ENCODE results near the gene DAGLA.

The DAGLA gene

DNA sequence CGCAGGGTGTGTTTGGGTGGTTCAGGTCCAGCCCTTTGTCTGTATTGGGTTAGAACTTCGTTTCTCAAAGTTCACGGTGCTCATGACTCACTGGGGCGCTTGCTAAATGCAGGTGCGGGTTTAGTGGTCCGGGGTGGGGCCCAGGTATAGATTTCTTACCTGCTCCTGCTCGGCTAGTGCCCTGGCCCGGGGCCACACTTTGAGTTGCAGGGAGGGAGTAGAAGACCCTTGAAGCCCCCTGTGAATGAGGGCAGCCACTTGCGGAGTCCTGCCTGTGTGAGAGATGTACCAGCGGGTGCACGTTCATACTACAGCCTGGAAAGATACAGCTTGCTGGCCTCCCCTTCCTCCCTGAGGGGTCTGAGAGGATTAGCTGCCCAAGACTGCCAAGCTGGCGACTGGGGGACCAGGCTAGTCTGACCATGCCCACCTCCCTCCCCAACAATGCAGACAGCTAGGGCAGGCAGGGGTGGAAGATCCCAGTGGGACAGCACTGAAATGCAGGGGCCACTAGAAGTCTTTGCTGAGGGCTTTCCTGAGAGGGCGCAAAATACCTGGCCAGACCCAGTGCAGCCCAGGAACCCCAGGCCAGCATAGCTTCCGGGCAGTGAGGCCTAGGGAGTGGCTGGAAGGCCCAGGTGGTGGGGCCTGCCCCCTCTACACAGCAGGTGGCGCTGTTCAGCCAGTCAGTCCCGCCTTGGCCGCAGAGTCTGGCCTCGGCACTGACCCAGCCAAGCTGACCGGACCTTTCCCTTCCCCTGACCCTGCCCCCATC is 67.2 kb downstream of the DAGLA start:
- DNase-seq: no peak

DNA sequence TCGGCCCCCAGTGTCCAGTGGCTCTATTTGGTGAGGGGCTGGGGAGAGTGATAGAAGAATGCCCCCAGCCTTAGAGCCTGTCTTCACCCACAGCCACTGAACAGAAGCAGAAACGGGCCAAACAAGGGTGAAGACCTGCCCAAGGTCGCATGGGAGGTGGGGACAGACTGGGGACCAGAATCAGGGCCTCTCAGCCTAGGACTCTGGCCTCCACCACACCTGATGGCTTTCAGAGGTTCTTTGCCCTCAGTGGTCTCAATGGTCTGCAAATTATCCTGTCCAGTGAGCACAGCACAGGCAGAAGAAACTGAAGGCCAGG is 67.7 kb downstream of the DAGLA start:
- DNase-seq: no peak

DNA sequence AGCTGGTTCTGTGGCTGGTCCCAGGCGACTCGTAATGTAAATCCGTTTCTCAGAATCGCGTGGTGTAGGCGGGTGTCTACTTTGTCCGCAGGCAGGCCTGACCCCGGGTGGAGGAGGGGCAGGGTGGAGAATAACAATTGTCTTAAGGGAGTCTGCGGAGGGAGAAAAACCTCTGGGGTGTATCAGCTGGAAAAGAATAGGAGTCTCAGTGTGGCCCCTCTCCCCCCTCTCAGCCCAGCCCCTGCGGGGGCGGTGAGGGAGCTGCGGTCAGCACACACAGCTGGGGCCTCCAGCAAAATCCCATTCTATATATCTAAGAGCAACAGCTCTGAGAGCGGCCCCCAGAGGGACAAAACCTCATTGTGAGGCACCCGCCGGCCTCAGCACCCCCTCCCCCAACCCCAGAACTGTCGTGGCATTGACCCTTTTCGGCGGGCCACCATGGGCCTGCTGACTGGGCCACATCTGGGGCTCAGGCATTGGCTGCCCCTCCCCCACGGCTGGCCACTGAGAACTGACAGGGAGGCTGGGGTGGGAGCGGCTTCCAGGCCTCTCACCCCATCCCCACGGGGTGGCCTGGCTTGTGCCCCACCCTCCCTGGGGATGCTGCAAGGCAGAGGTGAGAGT is 69.5 kb downstream of the DAGLA start:
- DNase-seq: no peak

DNA sequence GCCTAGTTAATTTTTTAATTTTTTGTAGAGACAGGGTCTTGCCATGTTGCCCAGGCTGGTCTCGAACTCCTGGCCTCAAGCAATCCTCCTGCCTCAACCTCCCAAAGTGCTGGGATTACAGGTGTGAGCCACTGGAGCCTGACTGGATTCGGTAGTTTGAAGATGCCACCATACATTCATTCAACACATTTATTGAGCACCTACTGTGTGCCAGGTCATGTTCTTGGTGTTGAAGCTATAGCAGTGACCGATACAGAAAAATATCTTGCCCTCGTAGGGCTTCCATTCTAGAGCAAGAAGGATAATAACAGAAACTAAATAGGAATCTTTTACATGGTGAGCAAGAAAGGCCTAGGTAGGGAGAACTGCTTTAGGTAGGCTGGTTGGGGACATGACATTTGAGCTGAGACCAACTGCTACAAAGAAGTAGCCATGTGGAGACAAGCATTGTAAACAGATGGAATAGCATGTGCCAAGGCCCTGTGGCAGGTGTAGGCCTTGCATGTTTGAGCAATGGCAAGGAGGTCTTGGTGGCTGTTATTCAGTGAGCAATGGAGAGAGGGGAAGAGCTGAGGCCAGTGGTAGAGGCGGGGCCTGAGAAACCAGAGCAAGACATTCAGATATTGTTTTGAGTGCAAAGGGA is 70.6 kb downstream of the DAGLA start:
- no peak for DNase-seq

DNA sequence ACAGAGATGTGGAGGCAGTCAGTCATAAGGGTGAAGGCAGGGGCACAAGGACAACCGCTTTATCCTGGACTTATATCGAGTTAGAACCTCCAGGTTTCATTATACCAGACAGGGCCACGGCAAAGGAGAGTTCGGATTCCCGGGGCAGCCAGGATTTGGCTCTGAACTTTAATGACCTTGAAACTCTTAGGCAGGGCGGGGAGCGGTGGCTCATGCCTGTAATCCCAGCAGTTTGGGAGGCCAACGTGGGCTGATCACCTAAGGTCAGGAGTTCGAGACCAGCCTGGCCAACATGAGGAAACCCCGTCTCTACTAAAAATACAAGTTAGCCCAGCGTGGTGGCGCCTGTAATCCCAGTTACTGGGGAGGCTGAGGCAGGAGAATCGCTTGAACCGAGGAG is 71.2 kb downstream of the DAGLA start:
- no peak for DNase-seq

DNA sequence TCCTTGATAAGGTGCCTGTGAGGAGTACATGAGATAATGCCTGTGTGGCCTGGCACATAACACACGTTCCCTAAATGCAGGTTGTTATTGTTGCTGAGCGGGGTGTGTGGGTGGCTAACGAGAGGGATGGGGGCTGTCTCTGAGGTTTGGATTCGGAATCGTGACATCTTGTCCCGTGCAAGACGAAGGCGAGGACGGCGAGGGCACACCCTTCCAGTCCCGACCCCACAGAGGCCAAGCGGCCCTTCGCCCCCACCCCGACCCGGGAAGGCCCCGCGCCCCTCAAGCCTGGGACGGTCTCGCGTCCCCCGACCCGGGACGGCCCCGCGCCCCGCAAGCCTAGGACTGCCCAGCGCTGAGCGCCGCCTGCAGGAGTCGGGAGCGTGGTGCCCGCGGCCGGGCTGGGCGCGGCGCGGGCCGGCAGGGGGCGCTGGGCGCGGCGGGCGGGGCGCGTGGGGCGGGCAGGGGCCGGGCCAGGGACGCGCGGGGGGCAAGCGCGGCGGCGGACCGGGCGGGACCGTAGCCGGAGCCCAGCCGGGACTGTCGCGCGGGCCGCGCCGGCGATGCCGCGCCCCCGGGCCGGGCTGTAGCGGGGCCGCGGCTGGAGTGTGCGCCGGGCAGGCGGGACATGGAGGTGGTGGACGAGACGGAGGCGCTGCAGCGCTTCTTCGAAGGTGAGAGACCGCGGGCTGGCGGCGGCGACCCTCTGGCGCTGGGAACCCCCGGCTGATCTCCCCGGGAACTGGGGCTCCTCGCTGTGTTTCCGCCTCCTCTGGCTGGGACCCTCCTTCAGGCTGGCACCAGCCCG is 72.1 kb downstream of the DAGLA start, which contains the start of gene MYRF:
TSS of gene MYRF (plus strand) at position 520 of the 808 bp plus-strand sequence. CDS start at position 629, 109 bp downstream.
- DNase-seq: no peak

DNA sequence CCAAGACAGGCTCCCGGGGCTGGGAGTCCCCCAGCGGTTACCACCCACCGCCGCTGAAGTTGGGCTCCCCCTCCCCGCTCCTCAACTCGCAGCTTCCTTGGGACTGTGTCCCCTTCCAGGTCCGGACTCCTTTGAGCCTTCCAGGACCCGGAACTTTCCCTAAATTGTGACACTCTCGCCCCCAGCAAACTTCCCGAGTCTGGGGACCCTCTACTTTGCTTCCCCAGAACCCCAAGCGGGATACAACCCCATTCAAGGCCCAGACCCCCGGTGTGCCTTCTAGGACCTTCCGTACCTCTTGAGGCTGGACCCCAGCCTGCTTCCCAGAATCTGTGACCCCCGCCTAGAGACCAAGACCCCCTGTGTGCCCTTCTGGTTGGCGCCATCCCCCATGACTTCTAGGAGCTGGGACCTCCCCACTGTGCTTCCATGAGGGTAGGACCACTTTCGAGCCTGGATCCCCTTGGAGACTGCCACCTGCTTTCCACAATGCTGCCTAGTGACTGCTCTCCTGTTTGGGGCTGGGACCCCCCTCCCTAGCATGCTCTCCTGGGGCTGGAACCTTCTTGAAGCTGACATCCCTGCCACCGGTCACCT is 72.8 kb downstream of the DAGLA start:
- no peak for DNase-seq

DNA sequence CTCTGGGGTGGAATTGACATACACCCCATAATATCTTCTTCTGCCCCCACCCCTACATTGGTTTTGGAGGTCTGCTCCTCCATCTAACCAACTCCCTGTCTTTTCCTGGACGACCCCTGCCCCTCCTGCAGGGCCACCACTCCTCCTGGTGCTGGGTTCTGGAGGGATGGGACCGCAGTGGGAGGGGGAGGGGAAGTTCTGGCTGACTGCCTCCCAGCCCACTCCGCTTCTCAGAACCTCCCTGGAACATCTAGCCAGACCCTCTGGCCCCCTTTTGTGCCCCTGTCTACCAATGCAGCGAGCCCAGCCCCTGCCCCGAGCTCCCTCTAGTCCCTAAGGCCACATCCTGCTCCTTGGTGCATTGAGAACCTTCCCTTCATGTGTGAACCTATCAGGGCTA is 73.5 kb downstream of the DAGLA start:
- DNase-seq: no peak

DNA sequence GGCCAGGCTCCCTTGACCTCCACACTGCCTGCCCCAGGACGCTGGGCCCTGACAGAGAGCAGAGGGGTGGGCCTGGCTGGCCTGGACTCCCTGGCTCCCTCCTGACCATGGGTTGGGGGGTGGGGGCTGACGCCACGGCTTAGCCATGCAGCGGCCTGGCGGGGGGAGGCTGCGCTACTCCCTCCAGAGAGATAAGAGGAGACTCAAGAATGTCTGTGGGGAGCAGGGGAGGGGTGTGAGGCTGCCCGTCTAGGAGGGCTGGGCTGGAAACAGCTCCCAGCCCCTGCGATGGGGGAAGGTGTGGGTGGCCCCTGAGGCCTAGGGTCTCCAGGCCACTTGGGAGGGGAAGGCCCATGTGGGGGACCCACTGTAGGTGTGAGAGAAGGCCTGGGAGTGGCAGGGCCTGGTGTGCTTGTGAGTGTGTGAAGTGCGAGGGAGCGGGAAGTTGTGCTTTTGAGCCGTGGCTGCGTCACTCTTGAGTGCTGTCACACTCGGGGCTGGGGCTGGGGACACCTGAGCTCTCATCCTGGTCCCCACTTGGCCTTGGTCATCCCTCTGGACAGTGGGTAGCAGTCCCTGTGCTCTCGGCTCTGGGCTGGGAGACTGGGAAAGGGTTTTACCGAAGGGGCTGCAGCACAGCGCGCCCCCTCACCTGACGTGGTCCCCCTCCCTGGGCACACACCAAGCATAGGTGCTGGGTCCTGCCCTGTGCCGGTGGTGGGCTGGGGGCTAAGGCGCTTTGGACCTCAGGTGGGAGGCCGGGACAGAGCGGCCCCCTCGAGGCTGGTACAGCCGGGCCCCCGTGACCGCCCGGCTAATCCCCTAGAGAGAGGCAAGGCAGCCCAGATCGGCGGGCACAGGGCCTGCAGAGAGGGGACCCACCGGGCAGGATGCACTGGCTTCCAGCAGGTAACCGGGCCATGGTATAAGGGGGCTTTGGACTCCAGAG is 74.6 kb downstream of the DAGLA start:
- DNase-seq: no peak

DNA sequence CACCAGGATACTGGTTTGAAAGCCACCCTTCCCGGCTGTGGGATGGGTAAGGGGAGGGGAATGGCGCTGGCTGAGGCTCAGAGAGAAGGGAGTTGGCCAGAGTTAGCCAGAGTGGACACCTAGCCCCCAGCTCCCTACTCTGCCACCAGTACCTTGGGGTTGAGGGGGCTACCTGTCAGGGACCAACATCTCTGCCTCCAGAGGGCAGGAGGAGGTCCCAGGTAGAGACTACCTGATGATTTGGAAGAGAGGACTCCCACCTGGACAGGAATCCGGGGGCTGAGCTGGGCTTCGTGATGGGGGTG is 75.9 kb downstream of the DAGLA start:
- no peak for DNase-seq

DNA sequence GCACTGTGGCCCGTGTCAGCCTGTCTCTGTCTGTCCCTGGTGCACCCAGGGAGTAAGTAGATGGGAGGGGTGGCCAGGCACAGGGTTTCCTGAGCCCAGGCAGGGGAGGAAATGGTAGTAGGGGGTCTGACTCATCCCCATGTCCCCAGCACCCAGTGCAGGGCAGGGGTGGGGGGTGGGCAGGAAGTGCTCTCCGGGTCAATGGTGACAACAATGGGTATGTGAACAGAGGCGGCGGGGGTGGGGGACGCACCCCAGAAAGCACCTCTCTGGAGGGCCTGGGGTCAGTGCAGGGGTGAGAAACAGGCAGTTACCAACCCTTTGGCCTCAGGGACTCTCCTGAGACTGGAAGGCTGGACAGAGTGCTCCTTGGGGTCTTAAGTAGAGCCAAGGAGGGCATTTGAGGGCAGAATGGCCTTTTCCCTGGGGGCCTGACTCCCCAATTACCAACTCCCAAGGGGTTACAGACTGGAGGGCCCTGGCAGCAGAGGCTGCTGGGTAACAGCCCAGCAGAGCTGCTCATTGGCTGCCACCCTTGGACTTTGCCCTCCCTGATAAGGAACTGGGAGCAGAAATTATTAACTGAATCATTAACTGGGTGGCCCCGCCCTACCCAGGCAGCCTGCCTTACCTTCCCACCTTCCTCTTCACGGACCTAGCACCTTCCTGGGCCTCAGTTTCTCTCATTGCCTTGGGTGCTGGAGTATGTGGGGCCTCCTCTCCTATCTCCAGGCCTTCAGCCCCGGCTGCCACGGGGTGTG is 76.4 kb downstream of the DAGLA start:
- DNase-seq: no peak

DNA sequence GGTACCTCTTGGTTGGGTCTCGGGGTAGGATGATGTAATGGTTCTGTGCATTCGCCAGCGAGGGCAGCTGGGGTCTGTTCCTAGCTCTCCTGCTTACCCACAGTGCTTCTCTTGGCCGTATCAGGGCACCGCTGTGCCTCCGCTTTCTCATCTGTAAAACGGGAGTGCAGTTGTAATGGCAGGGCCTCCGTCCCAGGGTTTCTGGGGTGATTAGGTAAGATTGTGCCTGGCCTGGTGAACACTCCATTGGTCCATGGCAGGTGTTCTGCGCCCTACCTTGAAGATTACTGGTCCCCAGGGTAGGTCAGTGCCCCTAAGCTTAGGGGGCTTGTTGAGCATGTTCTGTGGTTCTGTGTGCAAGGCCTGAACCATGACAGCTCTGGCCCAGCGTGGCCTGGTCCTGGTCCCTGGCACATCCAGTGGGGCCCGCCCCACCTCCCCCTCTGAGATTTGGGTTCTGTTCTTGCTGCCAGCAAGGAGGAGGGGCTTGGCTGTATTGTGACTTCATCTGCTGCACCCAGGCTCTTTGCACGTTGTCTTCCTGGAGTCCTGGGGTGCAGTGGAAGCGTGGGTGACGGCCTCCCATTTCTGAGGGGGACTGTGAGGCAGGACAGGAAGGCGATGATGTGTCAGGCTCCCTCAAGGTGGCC is 77.1 kb downstream of the DAGLA start:
- no peak for DNase-seq

DNA sequence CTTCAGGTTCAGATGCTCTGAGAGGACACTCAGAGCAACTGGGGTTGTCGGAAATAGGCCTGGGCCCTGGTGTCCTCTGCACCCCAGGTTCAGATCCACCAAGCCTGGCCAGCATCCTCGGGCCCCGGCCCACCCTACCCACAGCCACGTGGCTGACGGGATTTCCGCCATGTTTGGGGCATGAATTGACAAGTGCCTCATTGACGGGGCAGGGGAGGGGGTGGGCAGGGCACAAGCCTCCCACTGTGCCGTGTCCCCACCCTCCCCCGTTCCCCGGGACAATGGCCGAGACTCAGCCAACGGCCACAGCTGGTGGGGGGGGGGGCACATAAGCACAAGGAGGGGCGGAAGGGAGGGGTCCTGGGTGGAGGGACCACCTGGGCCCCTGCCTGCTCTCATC is 80.8 kb downstream of the DAGLA start:
- DNase-seq: no peak

DNA sequence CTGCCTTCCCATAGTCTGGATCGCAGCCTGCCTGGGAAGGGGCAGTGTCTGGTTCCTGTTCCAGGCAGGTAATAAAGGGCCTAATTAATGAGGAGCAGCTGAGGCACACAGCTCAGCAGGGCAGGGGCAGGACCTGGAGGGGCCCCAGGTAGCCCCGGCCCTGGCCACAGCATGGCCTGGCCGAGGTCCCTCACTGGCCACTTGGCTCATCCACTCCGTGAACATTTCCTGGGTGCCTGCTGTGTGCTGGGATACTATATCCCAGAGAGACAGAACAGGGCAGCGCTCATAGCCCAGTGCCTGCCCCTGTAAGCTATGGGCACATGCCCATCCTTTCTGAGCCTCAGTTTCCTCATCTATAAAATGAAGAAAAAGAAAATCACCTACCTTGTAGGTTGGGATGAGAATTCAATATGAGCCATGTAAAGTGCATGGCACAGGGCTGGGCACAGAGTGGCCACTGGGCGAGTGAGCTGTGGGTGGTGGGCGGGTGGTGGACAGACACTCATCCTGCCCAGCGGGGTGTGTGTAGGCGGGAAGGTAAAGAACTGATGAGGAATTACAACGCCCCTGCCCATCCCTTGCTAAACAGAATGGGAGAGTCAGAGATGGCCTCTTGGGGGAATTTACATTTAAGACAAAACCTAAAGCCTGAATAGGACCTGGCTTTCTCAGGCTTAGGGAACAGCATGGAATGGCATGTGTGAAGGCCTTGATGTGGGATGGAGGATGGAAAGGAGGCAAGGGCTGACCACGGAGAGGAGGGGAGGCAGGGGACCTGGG is 81.4 kb downstream of the DAGLA start:
- no peak for DNase-seq

DNA sequence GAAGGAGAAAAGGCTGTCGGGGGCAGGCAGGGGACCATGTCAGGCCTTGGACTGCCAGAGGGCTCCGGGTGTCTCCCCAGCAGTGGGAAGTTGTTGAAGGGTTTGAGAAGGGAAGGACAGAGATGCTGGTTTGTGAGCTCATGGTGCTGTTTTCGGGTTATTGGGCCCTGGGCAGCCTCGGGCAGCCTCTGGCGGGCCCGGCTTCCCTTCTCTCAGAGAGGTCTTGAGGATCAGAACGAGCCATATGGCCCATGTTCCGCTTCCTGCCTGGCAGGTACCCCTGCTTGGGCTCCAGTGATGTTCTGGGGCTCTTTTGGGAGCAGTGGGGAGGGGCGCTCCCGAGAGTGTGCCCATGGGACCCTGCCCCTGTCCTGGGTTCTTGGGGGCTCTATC is 82.0 kb downstream of the DAGLA start:
- no peak for DNase-seq

DNA sequence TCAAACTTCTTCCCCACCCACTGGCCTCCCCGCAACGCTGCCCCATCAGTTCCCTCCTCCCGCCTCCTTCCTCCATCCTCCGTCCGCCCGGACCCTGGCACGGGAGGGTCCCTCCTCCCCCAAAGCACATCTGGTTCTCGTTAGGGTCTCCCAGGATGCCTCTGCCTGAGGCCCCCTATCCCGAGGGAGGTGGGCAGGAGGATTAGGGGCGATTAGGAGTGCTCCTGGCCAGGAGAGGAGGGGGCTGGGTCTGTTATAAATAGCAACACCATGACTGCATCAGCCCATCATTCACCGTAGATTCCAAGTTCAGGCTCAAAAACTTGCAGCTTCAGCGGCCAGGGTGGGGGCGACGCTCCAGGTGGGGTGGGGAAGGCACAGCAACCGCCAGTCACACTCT is 82.6 kb downstream of the DAGLA start:
- no peak for DNase-seq

DNA sequence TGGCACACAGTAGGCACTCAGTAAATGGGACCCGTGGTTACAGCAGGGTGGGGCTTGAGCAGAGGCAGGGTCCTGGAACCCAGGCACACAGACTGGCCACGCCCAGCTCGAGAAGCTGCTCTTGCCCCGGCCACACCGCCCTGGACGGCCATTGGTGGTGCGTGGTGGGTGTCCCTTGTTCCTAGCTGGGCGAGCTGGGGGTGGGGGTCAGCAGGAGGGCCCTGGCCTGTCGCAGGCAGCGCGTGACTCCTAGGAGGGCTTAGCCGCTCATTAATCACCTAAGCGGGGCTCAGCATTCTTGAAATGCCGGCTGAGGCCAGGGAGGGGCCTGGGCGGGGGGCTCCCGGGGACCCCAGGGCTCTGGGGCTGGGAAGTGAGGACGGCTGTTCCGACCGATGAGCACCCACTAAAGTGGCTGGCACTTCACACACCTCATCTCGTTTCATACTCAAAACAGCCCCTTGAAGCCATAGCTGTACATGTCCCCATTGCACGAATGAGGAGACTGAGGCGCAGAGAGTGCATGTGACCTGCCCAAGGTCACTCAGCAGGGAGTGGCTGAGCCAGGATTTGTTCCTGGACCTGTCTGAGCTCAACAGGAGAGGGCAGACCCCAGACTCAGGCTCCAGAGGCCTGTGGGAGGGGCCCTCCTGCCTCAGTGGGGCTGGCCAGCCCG is 83.9 kb downstream of the DAGLA start:
- no peak for DNase-seq

DNA sequence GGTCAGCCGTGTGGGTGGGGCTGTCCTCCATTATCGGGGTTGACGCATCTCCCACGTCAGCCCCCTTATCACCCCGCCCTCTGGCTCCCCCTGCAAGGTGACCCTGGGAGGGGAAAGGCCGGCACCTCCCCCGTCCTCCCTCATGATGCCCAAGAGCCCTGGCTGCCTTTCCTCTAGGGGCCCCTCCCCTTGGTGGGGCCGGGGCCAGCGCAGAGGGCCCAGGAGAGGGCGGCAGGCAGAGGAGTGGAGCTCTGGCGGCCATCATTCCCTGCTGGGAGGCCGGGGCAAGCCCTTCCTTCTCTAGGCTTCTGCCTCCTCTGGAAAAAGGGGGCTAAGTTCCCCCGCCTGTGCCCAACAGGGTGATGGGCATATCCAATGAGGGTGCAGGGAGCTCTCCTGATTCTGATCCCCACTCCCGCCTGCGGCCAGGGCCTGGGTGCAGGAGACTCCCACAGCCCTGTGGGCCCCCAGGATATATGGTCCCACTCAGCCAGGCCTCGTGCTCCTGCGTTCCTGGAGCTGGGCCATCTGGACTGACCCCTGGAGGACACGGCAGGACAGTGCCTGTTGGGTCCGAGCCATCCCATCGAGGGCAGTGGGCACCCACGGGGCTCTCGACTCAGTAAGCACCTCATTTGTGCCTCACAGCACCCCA is 84.5 kb downstream of the DAGLA start:
- DNase-seq: no peak
